Activated CD8-positive, alpha-beta memory T cell treated with anti-CD3 and anti-CD28 coated beads for 36 hours (primary cell): ENCODE data around the gene KIF17. TPM values are rescaled to one million over a fixed set of nuclear protein-coding genes. Genes with fewer than 3 reads are reported as not detected.
"Not testable (repeated sequence)": the region's sequence is repeated elsewhere in the genome, so short reads cannot be mapped to it uniquely, and the experiment has no call there.

Experiments
- CTCF ChIA-PET: fragments of 350-600 bp; sonication (Branson Sonifier 250); formaldehyde crosslinking; loops from one replicate; lab custom pipeline; 2021; ENCODE audit warnings: antibody characterized with exemption; lab: Charles Lee
- POLR2A ChIA-PET: fragments of 350-600 bp; sonication (Branson Sonifier 250); formaldehyde crosslinking; loops from one replicate; lab custom pipeline; 2021; ENCODE audit warnings: antibody characterized with exemption; lab: Charles Lee
- total RNA-seq, 2 experiments: library from RNA; stranded (reverse); gene quantifications; one replicate each; pipeline ENCODE4 v1.2.3, GENCODE V29; 2021

KIF17 gene
- total RNA-seq, 2 experiments from 2014 or later = not detected

- POLR2A ChIA-PET = not testable (repeated sequence)
- CTCF ChIA-PET = interaction anchor here (1.9 to 2.6 kb wide), 2 partner anchors 15 to 22 kb away, joined by 5 to 7 read pairs; partner anchors contain the start of gene SH2D5
These were observed 606 bp upstream of the KIF17 start for GRCh38 chr1:20718343-20718882.

- POLR2A ChIA-PET = no interaction called here
- CTCF ChIA-PET = interaction anchor here (0.7 kb wide), 1 partner anchor 32 kb away, joined by 4 read pairs; no protein-coding TSS in a partner anchor
These were observed 1.6 kb downstream of the KIF17 start for GRCh38 chr1:20716232-20716631.

GRCh38 chr1:20715406-20715805, 2.4 kb downstream of the KIF17 start:
- POLR2A ChIA-PET = interaction anchor here (0.6 kb wide), 1 partner anchor 37 kb away, joined by 8 read pairs; no protein-coding TSS in a partner anchor

GRCh38 chr1:20713440-20713839, 4.4 kb downstream of the KIF17 start:
- CTCF ChIA-PET = no interaction called here
- POLR2A ChIA-PET = no interaction called here

More at GRCh38 chr1:20715406-20715805, 2.4 kb downstream of the KIF17 start:
- CTCF ChIA-PET = interaction anchor here (0.7 kb wide), 1 partner anchor 33 kb away, joined by 4 read pairs; no protein-coding TSS in a partner anchor

GRCh38 chr1:20712215-20712577, 5.6 kb downstream of the KIF17 start:
- ChIA-PET CTCF (no interaction called here), POLR2A (no interaction called here)

GRCh38 chr1:20711285-20712214, 6.3 kb downstream of the KIF17 start:
- CTCF ChIA-PET = no interaction called here

GRCh38 chr1:20710469-20711284, 7.1 kb downstream of the KIF17 start:
- ChIA-PET POLR2A (no interaction called here), CTCF (no interaction called here)

More at GRCh38 chr1:20711285-20712214, 6.3 kb downstream of the KIF17 start:
- POLR2A ChIA-PET = interaction anchor here (0.5 kb wide), 1 partner anchor 350 kb away, joined by 6 read pairs; no protein-coding TSS in a partner anchor

- POLR2A ChIA-PET = no interaction called here
- CTCF ChIA-PET = no interaction called here
These were observed 7.9 kb downstream of the KIF17 start for GRCh38 chr1:20709868-20710267.

GRCh38 chr1:20708891-20709290, 8.9 kb downstream of the KIF17 start:
- CTCF ChIA-PET = no interaction called here
- POLR2A ChIA-PET = no interaction called here

GRCh38 chr1:20708057-20708456, 9.8 kb downstream of the KIF17 start:
- POLR2A ChIA-PET = no interaction called here
- CTCF ChIA-PET = interaction anchor here (2.0 kb wide), 1 partner anchor 11 kb away, joined by 9 read pairs; no protein-coding TSS in a partner anchor

GRCh38 chr1:20706841-20707240, 11.0 kb downstream of the KIF17 start:
- CTCF ChIA-PET = interaction anchor here (0.6 to 2.0 kb wide), 2 partner anchors 10 to 684 kb away, joined by 3 to 9 read pairs; no protein-coding TSS in a partner anchor

GRCh38 chr1:20705203-20705755, 12.5 kb downstream of the KIF17 start:
- ChIA-PET CTCF (no interaction called here), POLR2A (no interaction called here)

More at GRCh38 chr1:20706841-20707240, 11.0 kb downstream of the KIF17 start:
- POLR2A ChIA-PET = no interaction called here

- ChIA-PET POLR2A (interaction anchor here (0.5 kb wide), 1 partner anchor 373 kb away, joined by 3 read pairs; no protein-coding TSS in a partner anchor), CTCF (no interaction called here)
These were observed 13.2 kb downstream of the KIF17 start for GRCh38 chr1:20704390-20705202.

- POLR2A ChIA-PET = no interaction called here
- CTCF ChIA-PET = no interaction called here
These were observed 14.6 kb downstream of the KIF17 start for GRCh38 chr1:20703124-20703756.

- CTCF ChIA-PET = no interaction called here
- POLR2A ChIA-PET = no interaction called here
These were observed 15.4 kb downstream of the KIF17 start for GRCh38 chr1:20702416-20702815.

- ChIA-PET CTCF (no interaction called here), POLR2A (no interaction called here)
These were observed 16.0 kb downstream of the KIF17 start for GRCh38 chr1:20701847-20702246.

GRCh38 chr1:20701446-20701845, 16.4 kb downstream of the KIF17 start:
- CTCF ChIA-PET = no interaction called here
- POLR2A ChIA-PET = no interaction called here
